Keratinocyte (primary cell): Measurements from ENCODE around the gene IQGAP3.

Source experiments
- EZH2 ChIP-seq: IDR thresholded peaks from one replicate; pipeline ENCODE4 v1.6.1; 2012; ENCODE audit warnings: inconsistent platforms, mild to moderate bottlenecking, low read length, moderate library complexity
- TF ChIP-seq, protein P1 (sequence below), 3 experiments: IDR thresholded peaks in 1 of 3; conservative IDR thresholded peaks in 1 of 3; optimal IDR thresholded peaks in 1 of 3; 2 replicates in 2 of 3; 3 replicates in 1 of 3; pipeline versions ENCODE3 to v1.5.1; 2011; ENCODE audit warnings: low read length in 3 of 3, mild to moderate bottlenecking in 3 of 3, moderate library complexity in 2 of 3, control low read depth in 1 of 3, inconsistent platforms in 1 of 3; ENCODE audit not compliant: insufficient read depth in 2 of 3; ENCODE audit errors: extremely low read depth in 1 of 3

GRCh38 chr1:156546267-156546666 is 26.1 kb downstream of the IQGAP3 start:
- TF ChIP-seq, protein P1, sequence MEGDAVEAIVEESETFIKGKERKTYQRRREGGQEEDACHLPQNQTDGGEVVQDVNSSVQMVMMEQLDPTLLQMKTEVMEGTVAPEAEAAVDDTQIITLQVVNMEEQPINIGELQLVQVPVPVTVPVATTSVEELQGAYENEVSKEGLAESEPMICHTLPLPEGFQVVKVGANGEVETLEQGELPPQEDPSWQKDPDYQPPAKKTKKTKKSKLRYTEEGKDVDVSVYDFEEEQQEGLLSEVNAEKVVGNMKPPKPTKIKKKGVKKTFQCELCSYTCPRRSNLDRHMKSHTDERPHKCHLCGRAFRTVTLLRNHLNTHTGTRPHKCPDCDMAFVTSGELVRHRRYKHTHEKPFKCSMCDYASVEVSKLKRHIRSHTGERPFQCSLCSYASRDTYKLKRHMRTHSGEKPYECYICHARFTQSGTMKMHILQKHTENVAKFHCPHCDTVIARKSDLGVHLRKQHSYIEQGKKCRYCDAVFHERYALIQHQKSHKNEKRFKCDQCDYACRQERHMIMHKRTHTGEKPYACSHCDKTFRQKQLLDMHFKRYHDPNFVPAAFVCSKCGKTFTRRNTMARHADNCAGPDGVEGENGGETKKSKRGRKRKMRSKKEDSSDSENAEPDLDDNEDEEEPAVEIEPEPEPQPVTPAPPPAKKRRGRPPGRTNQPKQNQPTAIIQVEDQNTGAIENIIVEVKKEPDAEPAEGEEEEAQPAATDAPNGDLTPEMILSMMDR (optimal IDR thresholded peaks at IDR 0.05 in 1 of 3, IDR thresholded peaks at IDR 0.05 in 1 of 3, conservative IDR thresholded peaks at IDR 0.05 in 1 of 3; ENCODE audit: extremely low read depth in 1 of 3, insufficient read depth in 2 of 3, low read length in 3 of 3): no peak
- no peak for TF ChIP-seq EZH2
